ENCODE measurements around the gene FRAS1.
"Not testable (repeated sequence)": the region's sequence is repeated elsewhere in the genome, so short reads cannot be mapped to it uniquely, and the experiment has no call there.

Gene FRAS1

DNA sequence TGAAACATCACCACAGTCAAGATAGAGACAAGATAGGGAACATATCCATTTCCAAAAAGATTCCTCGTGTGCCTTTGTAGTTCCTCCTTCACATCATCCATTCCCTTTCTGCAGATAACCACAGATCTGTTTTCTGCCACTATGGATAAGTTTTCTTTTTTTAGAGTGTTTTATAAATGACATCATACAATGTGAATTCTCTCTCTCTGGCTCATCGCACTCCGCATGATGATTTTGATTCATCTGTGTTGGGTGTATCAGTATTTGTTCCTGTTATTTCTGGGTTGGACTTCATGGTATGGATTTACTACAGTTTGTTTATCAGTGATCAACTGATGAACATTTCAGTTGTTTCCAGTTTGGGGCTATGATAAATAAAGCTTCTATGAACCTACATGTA, 471.2 kb downstream of the FRAS1 start:
- DNase-seq = no peak

DNA sequence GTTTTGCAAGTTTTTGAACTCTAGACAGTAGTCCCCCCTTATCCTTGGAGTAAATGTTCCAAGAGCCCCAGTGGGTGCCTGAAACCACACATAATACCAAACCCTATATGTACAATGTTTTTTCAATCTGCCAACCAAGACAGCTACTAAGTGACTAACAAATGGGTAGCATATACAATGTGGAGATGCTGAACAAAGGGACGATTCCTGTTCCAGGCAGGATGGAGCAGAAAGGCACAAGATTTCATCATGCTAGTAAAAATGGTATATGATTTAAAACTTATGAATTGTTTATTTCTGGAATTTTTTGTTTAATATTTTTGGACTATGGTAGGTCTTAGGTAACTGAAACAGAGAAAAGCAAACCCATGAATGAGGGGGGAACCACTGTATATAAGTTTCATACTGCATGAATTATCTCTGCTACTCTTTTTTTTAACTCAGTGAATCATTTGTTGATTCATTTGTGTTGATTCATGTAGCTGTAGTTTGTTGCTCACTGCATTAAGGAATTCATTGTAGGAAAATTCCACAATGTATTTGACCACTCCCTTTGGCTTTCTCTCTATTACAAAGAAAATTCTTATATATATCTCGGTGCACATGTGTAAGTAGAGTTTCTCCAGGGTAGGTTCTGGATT, 472.6 kb downstream of the FRAS1 start:
- no peak for DNase-seq

DNA sequence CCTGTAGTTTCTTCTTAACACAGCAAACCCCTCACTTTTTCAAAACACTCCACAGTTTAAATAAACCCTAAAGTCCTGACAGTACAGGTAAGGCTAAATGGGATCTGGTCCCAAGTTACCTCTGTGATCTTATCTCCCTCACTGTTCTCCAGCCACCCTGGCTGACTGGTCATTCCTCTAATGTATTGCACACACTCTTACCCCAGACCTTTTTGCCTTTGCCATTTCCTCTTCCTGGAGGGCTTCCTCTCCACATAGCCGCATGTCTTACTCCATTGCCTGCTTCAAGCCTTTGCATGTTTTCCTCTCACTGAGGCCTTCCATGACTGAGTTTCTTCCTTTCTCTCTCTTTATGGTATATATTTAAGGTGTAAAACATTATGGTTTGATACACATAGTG, 474.9 kb downstream of the FRAS1 start:
- no peak for DNase-seq

DNA sequence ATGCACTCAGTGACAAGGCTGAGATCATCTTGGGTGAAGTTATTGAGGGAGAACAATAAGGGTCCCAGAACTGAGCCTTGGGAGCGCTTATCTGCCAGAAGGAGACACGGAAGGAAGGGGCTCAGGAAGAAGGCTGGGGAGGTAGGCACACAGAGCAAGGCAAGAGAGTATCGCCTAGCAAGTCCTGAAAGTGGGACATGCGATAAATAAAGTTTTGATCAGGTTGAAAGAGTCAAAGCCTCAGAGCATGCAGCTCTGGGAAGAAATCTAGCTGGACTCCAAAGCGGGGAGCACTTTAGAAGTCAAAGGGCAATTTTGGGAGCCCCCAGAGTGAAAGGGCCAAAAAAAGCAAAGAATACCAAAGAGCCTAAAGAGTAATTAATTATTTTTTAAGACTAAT, 476.7 kb downstream of the FRAS1 start:
- DNase-seq = no peak

DNA sequence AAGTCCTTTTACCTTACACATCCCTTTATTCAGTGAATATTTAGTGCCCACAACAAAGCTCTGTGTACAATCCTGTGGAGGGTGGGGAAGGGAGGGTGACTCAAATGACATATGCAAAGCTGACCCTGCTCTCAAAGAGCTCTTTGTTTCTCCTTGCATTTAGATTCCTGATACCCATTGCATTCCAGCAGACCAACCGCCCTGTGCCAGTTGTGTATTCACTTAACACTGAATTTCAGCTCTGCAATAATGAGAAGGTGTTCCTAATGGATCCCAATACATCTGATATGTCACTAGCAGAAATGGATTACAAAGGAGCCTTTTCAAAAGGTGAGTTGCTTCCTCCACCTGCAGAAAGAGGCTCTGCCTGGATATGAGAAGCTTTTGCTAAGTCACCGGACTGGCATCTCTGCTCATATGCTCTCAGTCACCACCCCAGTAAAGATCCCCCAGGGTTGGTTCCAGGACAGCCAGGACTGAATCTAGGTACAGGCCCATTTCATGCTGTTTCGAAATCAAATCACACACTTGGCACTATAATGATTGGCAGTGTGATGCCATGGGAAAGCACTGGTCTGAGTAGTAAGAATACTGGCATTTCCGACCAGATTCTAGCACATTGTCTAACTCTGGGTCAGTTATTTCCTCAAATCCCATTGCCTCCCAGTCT, 477.3 kb downstream of the FRAS1 start:
- DNase-seq = no peak

DNA sequence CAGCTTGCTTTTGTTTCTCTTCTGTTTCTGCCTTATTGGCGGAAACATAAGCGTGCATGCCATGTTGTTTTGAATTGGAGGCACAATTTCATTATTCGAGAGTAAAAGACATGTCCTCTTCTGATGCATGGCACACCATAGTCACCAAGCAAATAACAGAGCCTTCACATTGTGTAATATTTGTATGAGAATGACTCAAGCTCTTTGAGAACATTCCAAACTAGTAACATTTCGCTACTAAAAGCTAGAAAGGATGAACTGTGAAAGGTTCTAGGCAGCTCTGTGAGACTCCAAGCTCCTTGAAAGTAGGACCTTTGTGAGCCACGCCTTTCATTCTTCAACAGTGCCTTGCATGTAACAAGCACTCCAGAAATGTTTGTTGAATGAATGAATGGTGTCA, 485.2 kb downstream of the FRAS1 start:
- no peak for DNase-seq

DNA sequence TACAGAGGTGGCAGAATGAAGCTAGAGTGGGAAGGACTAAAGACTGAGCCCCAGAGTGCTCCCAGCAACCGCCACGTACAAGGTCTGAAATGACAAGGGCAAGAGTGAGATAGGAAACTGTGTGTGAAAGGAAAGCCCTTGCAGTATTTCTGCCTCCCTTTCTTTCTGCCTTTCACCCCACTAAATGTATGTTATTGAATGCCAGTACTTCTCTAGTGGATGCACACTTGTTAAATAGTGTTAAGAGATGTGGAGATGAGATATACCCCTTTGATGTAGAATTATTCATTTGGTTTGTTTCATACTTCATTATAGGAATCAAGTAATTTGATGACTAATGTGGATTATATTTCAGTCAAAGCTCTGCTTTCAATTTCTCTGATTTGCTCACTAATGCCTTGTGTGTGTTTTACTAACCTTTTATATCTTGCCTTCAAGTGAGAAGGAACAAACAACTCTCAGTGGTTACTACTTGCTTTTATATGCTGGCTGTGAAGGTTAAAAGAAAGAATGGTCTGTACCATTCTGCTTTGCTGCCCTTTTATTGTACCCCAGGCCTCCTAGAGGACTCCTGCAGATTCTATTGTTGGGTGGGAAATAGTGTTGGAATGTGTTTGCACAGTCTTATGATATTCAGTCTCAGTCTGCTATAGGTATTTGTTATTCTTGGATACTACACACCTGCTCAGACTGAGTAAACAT, 486.5 kb downstream of the FRAS1 start:
- DNase-seq = no peak

DNA sequence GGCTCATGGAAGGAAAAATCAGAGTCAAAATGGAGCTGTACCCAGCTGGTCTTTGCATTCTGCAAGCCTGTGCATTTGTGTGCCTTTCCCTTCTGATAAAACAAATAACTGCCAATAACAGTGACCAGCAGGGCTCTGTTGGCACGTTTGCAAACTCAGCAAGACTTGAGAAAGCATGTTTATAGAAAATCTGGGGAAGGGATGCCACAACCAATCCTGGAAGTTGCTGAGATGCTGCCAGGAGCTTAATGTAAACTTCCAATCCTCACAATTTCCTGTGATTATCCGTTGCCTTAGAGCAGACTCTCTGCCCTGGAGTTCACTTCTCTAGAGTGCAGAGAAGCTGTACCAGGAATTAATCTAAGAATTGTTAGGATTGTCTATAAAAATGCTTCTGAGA, 487.6 kb downstream of the FRAS1 start:
- no peak for DNase-seq

DNA sequence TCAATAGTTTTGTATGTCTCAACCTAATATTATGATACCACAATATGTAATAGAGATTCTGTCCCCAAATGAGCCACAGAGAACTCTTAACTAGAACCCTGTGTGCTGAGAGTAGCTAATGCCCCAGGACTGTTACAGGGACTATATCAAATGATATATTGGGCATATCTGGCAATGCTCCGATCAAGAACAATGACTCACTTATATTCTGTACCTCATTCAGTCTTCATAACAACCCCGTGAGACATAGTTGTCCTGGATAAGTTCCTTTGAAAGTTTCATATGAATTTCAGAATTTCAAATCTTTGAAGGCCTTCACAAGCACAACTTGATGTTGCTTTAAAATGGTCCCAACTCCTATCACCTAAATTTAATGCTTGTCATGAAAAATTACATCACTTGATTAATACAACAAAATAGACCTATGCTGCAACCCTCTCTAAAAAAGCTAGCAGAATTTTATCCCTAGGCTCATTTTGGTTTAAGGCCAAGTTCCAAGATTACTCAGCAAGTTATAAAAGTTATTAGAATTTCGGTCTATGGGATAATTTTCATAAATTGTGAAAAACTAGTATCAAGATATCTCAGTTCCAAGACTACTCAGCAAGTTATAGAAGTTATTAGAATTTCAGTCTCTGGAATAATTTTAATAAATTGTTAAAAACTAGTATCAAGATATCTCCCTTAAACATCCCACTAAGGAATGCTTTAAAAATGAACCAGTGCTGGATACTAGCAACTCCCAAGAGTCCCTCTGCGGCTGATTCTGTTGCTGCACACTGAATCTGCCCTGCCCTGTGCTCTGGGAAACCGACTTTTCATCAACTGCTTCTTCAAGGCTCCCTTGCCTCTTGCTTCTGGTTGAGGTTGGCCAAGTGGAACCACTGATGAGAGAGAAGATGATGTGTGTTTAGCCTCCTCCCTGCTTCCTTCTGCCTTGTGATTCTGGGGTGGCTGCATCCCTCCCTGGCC, 488.4 kb downstream of the FRAS1 start:
- no peak for DNase-seq

DNA sequence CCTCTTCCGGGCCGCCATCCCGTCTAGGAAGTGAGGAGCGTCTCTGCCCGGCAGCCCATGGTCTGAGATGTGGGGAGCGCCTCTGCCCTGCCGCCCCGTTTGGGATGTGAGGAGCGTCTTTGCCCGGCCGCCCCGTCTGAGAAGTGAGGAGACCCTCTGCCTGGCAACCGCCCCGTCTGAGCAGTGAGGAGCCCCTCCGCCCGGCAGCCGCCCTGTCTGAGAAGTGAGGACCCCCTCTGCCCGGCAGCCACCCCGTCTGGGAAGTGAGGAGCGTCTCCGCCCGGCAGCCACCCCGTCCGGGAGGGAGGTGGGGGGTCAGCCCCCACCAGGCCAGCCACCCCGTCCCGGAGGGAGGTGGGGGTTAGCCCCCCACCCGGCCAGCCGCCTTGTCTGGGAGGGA, 490.8 kb downstream of the FRAS1 start:
- not testable (repeated sequence) for DNase-seq

DNA sequence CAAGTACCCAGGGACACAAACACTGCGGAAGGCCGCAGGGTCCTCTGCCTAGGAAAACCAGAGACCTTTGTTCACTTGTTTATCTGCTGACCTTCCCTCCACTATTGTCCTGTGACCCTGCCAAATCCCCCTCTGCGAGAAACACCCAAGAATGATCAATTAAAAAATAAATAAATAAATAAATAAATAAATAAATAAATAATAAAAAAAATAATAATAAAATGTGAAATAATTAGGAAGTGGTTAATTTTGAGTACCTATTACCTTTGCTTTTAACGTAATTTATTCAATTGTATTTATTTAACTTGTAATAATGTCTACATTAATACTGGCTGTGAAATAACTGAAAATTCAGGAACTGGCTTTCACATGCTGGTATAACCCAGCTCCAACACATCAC, 491.8 kb downstream of the FRAS1 start:
- DNase-seq = not testable (repeated sequence)

DNA sequence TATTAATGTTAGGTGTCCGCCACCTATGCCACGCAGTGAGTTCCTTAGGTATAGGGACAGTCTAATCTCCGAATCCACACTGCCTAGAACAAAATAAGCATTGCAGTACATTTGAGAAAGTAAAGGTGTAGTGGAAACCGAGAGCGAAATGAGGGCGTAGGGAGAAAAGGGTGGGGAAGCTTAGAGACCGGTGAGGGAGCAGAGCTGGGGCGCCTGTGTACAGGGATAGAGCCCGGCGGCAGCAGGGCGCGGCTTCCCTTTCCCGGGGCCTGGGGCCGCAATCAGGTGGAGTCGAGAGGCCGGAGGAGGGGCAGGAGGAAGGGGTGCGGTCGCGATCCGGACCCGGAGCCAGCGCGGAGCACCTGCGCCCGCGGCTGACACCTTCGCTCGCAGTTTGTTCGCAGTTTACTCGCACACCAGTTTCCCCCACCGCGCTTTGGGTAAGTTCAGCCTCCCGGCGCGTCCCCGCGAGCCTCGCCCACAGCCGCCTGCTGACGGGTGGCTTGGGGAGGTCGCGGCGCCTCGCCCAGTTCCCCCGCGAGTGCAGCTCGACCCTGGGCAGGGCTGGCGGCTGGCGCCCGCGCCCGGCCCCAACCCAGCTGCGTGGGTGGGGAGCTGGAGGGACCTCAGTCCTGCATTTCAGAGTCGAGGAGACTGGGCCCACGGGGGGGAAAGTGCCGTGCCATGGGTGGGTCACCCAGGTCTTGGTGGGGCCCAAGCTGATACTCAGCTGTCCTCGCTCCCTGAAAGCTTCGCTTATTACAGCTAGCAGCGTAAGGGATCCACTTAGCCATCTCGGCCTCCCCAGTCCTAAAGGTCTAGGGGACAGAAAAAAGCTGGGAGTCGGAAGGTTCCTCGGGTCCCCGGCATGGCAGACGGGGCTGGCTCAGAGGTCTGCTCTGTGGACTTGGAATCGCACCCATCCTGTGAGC, 494.6 kb downstream of the FRAS1 start, which contains the start of gene ANXA3:
TSS of gene ANXA3 (plus strand) at position 351 of the 932 bp plus-strand sequence. CDS start 2,704 bp downstream, outside the sequence.
- no peak for DNase-seq

DNA sequence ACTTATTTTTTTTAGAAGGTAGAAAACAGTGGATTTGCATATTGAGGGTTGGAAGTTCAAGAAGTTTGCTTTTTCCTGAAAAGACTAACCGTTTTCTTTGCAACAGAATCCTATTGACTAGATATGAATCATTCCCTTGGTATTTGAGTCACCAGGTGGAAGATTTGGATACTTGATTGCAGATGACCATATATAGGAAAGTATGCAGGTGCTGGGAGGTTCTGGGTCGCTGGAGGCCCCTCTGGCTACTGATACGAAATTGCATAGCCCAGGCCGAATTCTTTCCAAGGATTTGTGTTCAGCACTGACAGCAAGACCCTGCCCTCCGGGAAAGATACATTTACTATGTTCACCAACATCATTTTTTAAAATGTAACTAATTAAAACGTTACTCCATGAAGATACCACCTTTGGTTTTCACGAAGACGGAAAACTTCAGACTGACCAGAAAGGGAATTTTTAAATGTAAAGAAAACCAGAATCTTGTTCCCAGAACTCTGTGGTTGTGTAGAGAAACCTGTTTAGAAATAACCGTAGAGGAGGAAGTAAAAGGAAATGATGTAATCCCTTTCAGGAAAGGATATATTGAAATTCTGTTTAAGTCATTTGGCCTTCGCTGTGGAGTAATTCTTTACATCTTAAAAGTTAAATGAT, 495.4 kb downstream of the FRAS1 start:
- no peak for DNase-seq

DNA sequence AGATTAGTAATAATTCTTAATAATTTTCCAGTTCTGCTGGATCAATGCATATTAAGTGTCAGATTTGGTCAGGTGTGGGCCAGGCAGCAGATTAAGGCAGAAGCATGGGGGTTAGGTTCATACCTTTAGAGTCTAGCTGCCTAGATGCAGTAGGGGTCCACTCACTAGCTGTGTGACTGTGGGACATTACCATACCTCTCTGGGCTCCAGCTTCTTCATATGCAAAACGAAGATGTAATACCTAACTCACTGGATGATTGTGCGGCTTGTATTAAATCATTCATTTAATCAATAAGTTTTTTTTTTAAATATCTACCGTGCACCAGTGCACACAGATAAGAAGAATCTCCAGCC, 495.9 kb downstream of the FRAS1 start:
- no peak for DNase-seq

DNA sequence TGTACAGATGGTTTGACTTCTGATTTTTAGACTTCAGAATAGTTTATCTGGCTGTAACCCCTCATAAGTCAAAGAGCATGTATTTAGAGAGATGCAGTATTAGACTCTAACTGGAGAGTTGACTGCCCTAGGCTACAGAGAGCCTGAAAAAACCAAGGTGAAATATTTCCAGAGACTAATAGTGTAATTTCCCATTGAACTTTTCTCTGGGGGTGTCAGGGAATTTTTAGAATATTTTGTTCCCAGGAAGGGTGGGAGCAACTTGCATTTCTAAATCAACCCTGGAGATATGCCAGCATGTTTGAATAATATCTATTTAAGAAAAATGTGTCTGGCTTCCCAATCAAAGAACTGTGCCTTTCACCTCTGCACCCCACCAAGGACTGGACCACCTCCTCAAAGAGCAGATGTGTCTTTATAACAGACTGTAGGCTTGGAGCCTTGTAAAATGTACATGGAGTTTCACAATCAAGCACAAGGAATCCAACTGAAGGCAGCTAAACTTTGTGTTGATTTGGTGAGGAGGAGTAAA, 496.5 kb downstream of the FRAS1 start:
- DNase-seq = no peak

DNA sequence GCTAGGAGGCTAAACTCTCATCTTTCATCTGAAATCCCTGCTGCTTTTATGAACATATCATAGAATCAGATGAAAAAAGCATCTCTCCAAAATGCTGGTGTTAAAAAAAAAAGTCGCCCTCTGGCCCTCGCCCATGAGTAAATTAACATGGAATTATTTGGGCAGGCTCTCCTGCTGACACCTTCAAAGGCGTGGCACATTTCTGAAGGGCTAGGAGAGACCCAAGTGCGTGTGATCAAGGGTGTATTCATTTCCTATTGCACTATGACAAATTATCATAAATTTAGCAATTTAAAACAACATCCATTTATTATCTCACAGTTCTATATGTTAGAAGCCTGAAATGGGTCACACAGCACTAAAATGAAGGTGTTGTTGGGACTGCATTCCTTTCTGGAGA, 499.5 kb downstream of the FRAS1 start:
- DNase-seq = no peak

DNA sequence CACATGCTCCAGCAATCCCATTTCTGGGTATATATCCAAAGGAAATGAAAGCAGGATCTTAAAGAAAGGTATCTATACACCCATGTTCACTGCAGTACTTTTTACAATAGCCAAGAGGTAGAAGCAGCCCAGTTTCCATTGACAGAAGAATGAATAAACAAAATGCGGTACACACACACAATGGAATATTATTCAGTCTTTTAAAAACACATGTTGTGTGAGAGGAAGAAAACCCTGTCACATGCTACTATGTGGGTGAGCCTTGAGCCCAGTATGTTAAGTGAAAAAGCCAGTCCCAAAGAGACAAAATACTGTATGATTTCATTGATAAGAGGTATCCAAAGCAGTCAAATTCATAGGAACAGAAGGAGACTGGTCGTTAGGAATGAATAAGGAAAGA, 500.7 kb downstream of the FRAS1 start:
- no peak for DNase-seq

DNA sequence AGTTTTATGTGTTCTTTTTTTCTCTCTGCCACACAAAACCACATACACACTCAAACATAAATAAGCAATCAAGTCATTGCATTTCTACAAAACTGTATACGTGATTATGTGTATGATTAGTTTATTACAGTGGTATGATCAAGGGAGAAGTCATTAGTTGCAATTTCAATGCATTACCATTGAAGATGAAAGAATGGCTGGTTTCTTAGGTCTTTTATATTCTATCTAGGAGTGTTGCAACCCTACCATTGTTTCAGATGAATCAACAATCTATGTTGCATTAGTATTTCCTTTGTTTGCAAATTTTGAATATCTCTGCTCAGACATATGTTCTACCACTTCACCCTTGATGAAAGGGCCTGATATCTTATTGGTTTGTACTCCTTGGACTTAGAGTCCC, 501.3 kb downstream of the FRAS1 start:
- DNase-seq = no peak

DNA sequence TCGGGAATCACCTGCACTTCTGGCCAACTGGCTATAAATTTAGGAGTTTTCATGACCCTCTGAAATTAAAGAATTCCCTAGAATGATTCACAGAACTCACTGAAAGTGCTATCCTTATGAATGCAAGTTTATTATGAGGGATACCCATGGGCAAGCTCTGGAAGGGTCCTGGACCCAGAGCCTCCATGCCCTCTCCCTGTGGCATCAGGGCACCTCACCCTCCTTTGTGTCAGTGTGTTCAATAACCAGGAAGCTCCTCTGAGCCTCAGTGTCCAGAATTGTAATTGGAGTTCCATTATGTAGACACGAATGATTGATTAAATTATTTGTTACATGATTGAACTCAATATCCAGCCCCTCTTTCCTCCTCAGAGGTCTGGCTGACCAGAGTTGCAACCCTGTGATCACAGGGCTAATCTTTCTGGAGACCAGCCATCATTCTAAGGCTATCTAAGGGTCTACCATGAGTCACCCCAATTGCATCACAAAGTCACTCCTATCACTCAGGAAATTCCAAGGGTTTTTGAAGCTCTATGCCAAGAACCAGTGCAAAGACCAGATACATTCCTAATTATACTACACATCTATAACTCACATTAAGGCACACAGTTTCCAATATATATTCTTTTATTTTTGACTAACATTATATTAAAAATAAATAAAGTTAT, 503.3 kb downstream of the FRAS1 start:
- DNase-seq = no peak

DNA sequence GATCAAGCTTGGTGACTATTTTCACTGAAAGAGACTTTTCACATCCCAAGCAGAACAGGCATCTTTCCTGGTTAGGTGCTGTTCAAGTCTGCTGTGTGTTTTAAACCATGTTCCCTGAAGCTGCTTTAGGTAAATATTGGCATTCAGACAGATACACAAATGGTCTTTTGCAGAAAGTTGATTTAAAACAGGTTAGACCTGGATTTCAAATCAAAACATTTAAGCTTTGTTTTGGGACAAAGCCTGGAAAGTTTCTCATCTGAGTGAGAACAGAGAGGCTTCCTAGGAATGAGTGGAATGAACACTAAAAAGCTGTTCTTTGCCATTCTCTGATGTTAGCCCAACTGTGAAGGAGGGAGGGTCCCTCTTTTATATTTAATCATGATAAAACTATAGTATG, 504.6 kb downstream of the FRAS1 start:
- DNase-seq = no peak

DNA sequence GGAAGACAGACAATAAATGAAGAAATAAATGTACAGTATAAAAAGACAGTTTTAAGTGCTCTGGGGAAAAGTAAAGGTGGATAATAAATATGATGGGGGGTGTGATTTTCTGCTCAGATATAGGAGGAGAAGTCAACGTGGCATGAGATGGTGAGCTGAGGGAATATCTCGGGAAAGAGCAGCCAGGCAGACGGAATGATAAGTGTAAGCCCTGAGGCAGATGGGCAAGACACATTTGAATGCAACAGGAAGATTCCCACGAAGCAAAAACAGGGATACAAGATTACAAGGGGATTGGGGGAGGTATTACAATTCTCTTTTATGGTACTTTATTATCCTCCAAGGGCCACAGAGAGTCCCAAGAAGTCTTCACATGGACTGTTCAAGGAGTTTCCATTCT, 505.6 kb downstream of the FRAS1 start:
- no peak for DNase-seq

Measured in activated effector memory CD4-positive, alpha-beta T cell treated with anti-CD3 and anti-CD28 coated beads, Interleukin-2, amount 50 U/mL, for 16 hours (primary cell).